Measurements from ENCODE around the gene BEAN1. TPM values are rescaled to one million over a fixed set of nuclear protein-coding genes. Genes with fewer than 3 reads are reported as not detected.

The BEAN1 gene
- total and polyA plus RNA-seq, 12 donors: 0.26 to 9.6 (median 2.0) TPM

DNA sequence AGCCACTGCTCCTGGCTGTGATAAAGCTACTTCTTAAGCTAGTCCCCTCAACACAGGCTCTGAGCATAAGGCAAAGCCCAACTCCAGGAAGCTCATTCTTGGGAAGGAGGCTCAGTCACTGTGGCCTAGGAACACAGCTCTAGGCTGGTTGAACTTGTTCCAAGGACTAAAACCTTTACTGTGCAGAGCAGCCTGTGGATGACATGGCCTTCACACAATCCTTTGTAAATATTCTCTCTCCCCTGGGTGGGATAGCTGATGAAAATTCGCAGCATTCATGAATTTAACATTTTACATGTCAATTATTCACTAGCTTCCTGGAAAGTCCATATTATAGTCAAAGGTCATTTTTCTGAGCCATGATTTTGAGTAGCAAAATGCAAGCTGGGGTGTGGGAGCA lies 28.9 kb downstream of the BEAN1 start:
- Histone ChIP-seq H3K9me3 (no peaks in the 10 kb centered on the region), H3K27ac (no peak overlapping the region), H3K27me3 (peaks cover 0 to 35% (median 20%) of the 10 kb centered on the region in 7 donors), H3K36me3 (no peaks in the 10 kb centered on the region), H3K4me3 (no peak overlapping the region), H3K4me1 (no peaks in the 10 kb centered on the region)
- intact Hi-C loops (cut with DNase I): no loop called here
- DNase-seq: no peak
- 94 to 98% methylated on average over 1 of the region's 1 CpG for WGBS, 2 donors
- TF ChIP-seq, protein P1, sequence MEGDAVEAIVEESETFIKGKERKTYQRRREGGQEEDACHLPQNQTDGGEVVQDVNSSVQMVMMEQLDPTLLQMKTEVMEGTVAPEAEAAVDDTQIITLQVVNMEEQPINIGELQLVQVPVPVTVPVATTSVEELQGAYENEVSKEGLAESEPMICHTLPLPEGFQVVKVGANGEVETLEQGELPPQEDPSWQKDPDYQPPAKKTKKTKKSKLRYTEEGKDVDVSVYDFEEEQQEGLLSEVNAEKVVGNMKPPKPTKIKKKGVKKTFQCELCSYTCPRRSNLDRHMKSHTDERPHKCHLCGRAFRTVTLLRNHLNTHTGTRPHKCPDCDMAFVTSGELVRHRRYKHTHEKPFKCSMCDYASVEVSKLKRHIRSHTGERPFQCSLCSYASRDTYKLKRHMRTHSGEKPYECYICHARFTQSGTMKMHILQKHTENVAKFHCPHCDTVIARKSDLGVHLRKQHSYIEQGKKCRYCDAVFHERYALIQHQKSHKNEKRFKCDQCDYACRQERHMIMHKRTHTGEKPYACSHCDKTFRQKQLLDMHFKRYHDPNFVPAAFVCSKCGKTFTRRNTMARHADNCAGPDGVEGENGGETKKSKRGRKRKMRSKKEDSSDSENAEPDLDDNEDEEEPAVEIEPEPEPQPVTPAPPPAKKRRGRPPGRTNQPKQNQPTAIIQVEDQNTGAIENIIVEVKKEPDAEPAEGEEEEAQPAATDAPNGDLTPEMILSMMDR (IDR thresholded peaks at IDR 0.05): no peak
- ATAC-seq: no peak

DNA sequence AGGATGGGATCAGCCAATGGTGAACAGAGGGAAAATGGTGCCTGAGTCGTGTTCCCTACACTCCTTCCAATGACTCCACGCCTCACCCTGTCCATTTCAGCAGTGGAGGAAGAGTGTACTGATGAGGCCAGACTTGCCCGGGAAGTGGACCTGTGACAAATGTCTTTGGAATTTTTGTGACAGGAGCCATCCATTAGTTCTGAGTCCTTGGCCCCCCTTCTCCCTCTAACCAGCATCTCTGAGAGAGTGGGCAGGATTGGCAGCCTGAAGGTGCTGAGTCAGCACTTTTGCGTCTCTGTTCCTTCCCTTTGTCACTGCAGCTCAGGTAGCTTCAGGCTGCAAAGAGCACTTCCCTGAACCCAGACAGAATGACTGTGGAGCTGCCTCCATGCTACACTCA lies 30.8 kb downstream of the BEAN1 start:
- Histone ChIP-seq H3K4me3 (no peak overlapping the region), H3K9me3 (no peaks in the 10 kb centered on the region), H3K27me3 (peaks cover 0 to 36% (median 20%) of the 10 kb centered on the region in 7 donors), H3K36me3 (no peaks in the 10 kb centered on the region), H3K27ac (no peak overlapping the region), H3K4me1 (no peaks in the 10 kb centered on the region)
- WGBS, 2 donors: 50 to 64% methylated on average over 4 of the region's 4 CpGs
- ATAC-seq (no peak), DNase-seq (no peak)
- intact Hi-C loops (cut with DNase I): no loop called here
- TF ChIP-seq, protein P1 (IDR thresholded peaks at IDR 0.05): no peak

- intact Hi-C loops (cut with DNase I): no loop called here
- Histone ChIP-seq H3K36me3 (no peaks in the 10 kb centered on the region), H3K4me1 (no peaks in the 10 kb centered on the region), H3K9me3 (peaks cover 0 to 3% (median 0%) of the 10 kb centered on the region in 11 donors), H3K4me3 (no peak overlapping the region), H3K27me3 (peaks cover 0 to 36% (median 20%) of the 10 kb centered on the region in 7 donors), H3K27ac (no peak overlapping the region)
- 93 to 94% methylated on average over 5 of the region's 5 CpGs for WGBS, 2 donors
- ATAC-seq: no peak
- no peak for DNase-seq
- TF ChIP-seq, protein P1 (IDR thresholded peaks at IDR 0.05): no peak
Observed at GRCh38 chr16:66458292-66458691, 31.2 kb downstream of the BEAN1 start.

DNA sequence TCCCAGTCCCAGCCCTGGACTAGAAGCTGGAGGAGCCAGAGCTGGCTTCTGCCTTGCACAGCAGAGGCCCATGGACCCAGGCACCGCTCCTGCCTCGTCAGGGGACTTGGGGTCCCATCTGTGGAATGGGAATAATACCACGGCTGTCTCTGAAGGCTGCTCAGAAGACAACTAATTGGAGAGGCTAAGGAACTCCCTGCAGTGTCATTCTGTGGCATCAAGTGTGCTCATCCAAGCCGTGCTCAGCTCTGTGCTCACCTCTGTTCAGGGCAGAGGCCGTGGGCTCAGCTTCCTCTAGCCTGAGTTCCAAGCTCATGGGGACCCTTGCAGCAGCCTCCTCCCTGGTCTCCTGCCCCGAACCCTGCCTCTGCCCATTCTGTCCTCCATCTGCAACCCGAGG lies 31.8 kb downstream of the BEAN1 start:
- intact Hi-C loops (cut with DNase I): no loop called here
- no peak overlapping the region for H3K27ac ChIP-seq
- no peaks in the 10 kb centered on the region for H3K4me1 ChIP-seq
- DNase-seq: no peak
- peaks cover 0 to 36% (median 20%) of the 10 kb centered on the region in 7 donors for H3K27me3 ChIP-seq
- H3K36me3 ChIP-seq: no peaks in the 10 kb centered on the region
- TF ChIP-seq, protein P1 (IDR thresholded peaks at IDR 0.05): no peak
- no peak for ATAC-seq
- H3K9me3 ChIP-seq: peaks cover 0 to 5% (median 0%) of the 10 kb centered on the region in 11 donors
- 85 to 86% methylated on average over 7 of the region's 7 CpGs for WGBS, 2 donors
- H3K4me3 ChIP-seq: no peak overlapping the region

Measured in heart right ventricle (tissue), 16 donors.